Transverse colon (tissue), 4 donors: ENCODE data around the gene MAP4K4. TPM values are rescaled to one million over a fixed set of nuclear protein-coding genes. Genes with fewer than 3 reads are reported as not detected.

Experiments
- DNase-seq: peaks from one replicate; pipeline ENCODE4 v3.0.0-alpha.2; 2019
- H3K27ac ChIP-seq, 4 donors: fragments of 200-600 bp; sonication (generic); 2 replicates each; pipeline ENCODE4 v1.5.1; 2016 to 2018; ENCODE audit warnings: inconsistent platforms in 4 of 4
- H3K27me3 ChIP-seq: fragments of 200-600 bp; sonication (generic); 2 replicates; pipeline ENCODE4 v1.5.1; 2017; ENCODE audit warnings: inconsistent platforms
- H3K36me3 ChIP-seq, 4 donors: fragments of 200-600 bp; sonication (generic); 2 replicates each; pipeline ENCODE4 v1.5.1; 2017 to 2019; ENCODE audit warnings: inconsistent platforms in 4 of 4
- H3K4me1 ChIP-seq, 4 donors: fragments of 200-600 bp; sonication (generic); 2 replicates each; pipeline ENCODE4 v1.5.1; 2017 to 2020; ENCODE audit warnings: inconsistent platforms in 4 of 4
- H3K4me3 ChIP-seq, 4 donors: fragments of 200-600 bp; sonication (generic); 1 replicate in 1 of 4; 2 replicates in 3 of 4; pipeline versions ENCODE4 v1.5.1 to v1.6.1; 2017 to 2019; ENCODE audit warnings: inconsistent platforms in 4 of 4
- H3K9me3 ChIP-seq, 2 donors: fragments of 200-600 bp; sonication (generic); 2 replicates each; pipeline ENCODE4 v1.5.1; 2017 to 2019; ENCODE audit warnings: inconsistent platforms in 2 of 2
- EP300 ChIP-seq: sonication (generic); formaldehyde crosslinking; IDR thresholded peaks from one replicate; pipeline ENCODE4 v1.6.1; 2017; ENCODE audit warnings: antibody characterized with exemption, low read depth
- POLR2A ChIP-seq: fragments of 450-650 bp; IDR thresholded peaks from one replicate; pipeline ENCODE4 v1.6.1; 2016; ENCODE audit warnings: antibody characterized with exemption, mild to moderate bottlenecking, moderate library complexity
- POLR2AphosphoS5 ChIP-seq, 3 donors: sonication (generic); formaldehyde crosslinking; IDR thresholded peaks; one replicate each; pipeline ENCODE4 v1.6.1; 2016; ENCODE audit warnings: antibody characterized with exemption in 3 of 3
- WGBS, 2 donors: methylation state at CpG; one replicate each; pipeline ENCODE4 v1.1.5; 2018; ENCODE audit warnings: low coverage in 1 of 2; 5-methylcytosine and 5-hydroxymethylcytosine counted together
- in situ Hi-C, 4 donors: fragments of 200-750 bp; cut with MboI; loops; one replicate each; pipeline versions ENCODE4 v1.15.0 to v1.15.1; 2017; ENCODE audit warnings: low sequenced_read_pairs in 3 of 4, low pct_ligation_motif_present in 1 of 4, low pct_unique_long_range_greater_than_20kb in 1 of 4
- intact Hi-C: fragments of 100-400 bp; cut with DNase I; formaldehyde crosslinking; loops from one replicate; pipeline ENCODE4 v1.15.1; 2023; ENCODE audit warnings: low total_unique reads
- total RNA-seq, 4 donors: library from RNA; depleted of rRNA; stranded (reverse); fragments of >200 nt; gene quantifications; one replicate each; pipeline ENCODE4 v1.1.0, GENCODE V29; 2016
- TF ChIP-seq, protein P1 (sequence below), 5 experiments: fragments of 200-600 bp in 3 of 5; fragments of 450-650 bp in 2 of 5; sonication (generic) in 3 of 5; IDR thresholded peaks; 1 replicate in 2 of 5; 2 replicates in 3 of 5; pipeline ENCODE4 v1.5.1; 2016 to 2017; ENCODE audit warnings: antibody characterized with exemption in 5 of 5, inconsistent platforms in 3 of 5, mild to moderate bottlenecking in 2 of 5, moderate library complexity in 1 of 5

The MAP4K4 gene
- total RNA-seq, 4 donors from 2014 or later = 20.3 to 42.3 (median 29.6) TPM

GRCh38 chr2:101870444-101870843, 172.9 kb downstream of the MAP4K4 start:
- peaks cover 0 to 50% (median 24%) of the 10 kb centered on the region in 4 donors for H3K36me3 ChIP-seq

DNA sequence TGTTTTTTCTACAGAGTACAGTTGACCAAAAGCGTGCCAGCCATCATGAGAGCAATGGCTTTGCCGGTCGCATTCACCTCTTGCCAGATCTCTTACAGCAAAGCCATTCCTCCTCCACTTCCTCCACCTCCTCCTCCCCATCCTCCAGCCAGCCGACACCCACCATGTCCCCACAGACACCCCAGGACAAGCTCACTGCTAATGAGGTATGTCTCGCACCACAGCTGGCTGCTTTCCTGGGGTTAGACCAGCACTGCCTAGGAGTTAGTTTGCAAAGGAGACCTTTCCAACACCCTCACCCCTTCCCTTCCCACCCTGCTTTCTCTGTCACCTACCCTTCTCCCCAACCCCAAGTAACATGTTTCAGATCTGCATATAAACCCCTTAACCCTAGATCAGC, 174.0 kb downstream of the MAP4K4 start:
- in situ Hi-C loops = no loop called here
- TF ChIP-seq POLR2AphosphoS5 (IDR thresholded peaks at IDR 0.05) = no peak
- TF ChIP-seq EP300 = no peak
- TF ChIP-seq, protein P1, sequence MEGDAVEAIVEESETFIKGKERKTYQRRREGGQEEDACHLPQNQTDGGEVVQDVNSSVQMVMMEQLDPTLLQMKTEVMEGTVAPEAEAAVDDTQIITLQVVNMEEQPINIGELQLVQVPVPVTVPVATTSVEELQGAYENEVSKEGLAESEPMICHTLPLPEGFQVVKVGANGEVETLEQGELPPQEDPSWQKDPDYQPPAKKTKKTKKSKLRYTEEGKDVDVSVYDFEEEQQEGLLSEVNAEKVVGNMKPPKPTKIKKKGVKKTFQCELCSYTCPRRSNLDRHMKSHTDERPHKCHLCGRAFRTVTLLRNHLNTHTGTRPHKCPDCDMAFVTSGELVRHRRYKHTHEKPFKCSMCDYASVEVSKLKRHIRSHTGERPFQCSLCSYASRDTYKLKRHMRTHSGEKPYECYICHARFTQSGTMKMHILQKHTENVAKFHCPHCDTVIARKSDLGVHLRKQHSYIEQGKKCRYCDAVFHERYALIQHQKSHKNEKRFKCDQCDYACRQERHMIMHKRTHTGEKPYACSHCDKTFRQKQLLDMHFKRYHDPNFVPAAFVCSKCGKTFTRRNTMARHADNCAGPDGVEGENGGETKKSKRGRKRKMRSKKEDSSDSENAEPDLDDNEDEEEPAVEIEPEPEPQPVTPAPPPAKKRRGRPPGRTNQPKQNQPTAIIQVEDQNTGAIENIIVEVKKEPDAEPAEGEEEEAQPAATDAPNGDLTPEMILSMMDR (IDR thresholded peaks at IDR 0.05) = no peak
- WGBS, 2 donors = 67 to 94% methylated on average over 1 to 5 of the region's 5 CpGs

More at GRCh38 chr2:101870444-101870843, 172.9 kb downstream of the MAP4K4 start:
- intact Hi-C loops = no loop called here
- H3K27ac ChIP-seq = no peak overlapping the region
- H3K4me1 ChIP-seq = no peaks in the 10 kb centered on the region
- no peaks in the 10 kb centered on the region for H3K27me3 ChIP-seq
- no peaks in the 10 kb centered on the region for H3K9me3 ChIP-seq
- no peak overlapping the region for H3K4me3 ChIP-seq
- DNase-seq = no peak
- TF ChIP-seq POLR2A = no peak
- no peak for TF ChIP-seq POLR2AphosphoS5 (IDR thresholded peaks at IDR 0.05)
- TF ChIP-seq EP300 = no peak
- TF ChIP-seq, protein P1 (IDR thresholded peaks at IDR 0.05) = no peak
- WGBS, 2 donors = 95 to 100% methylated on average over 3 to 11 of the region's 11 CpGs
- in situ Hi-C loops = no loop called here

DNA sequence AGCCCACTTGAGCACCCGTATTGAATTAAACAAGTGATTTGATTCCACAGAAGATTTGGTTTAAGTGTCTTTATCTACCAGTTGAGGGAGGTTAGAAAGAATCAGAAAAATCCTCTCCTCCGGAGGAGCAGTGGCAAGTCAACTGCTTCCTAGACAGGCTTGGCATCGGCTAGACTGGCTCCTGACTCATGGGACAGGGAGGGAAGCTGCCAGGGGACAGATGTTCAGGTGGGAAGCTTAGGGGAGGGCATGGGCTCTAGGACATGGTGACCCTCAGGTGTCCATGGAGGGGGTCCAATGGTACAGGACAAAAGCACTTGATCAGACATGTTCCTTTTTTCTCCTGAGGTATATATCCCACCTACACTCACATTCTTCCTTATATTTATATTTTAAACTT, 175.0 kb downstream of the MAP4K4 start:
- DNase-seq = no peak
- H3K4me3 ChIP-seq = no peak overlapping the region
- intact Hi-C loops = no loop called here
- no peaks in the 10 kb centered on the region for H3K4me1 ChIP-seq
- peaks cover 0 to 41% (median 18%) of the 10 kb centered on the region in 4 donors for H3K36me3 ChIP-seq
- no peaks in the 10 kb centered on the region for H3K27me3 ChIP-seq
- TF ChIP-seq POLR2A (no peak), EP300 (no peak), POLR2AphosphoS5 (IDR thresholded peaks at IDR 0.05) (no peak)
- TF ChIP-seq, protein P1 (IDR thresholded peaks at IDR 0.05) = no peak
- H3K9me3 ChIP-seq = no peaks in the 10 kb centered on the region
- WGBS, 2 donors = 87 to 94% methylated on average over 3 of the region's 3 CpGs
- no peak overlapping the region for H3K27ac ChIP-seq
- in situ Hi-C loops = no loop called here

More for the DNA sequence above, 174.0 kb downstream of the MAP4K4 start:
- Histone ChIP-seq H3K27ac (no peak overlapping the region), H3K4me1 (no peaks in the 10 kb centered on the region), H3K9me3 (no peaks in the 10 kb centered on the region), H3K27me3 (no peaks in the 10 kb centered on the region), H3K36me3 (peaks cover 0 to 48% (median 23%) of the 10 kb centered on the region in 4 donors), H3K4me3 (no peak overlapping the region)
- no peak for DNase-seq
- intact Hi-C loops = no loop called here

- no peaks in the 10 kb centered on the region for H3K9me3 ChIP-seq
- no peak for TF ChIP-seq EP300
- TF ChIP-seq, protein P1 (IDR thresholded peaks at IDR 0.05) = peak in 2 of 5 experiments; percentile 9
- 89 to 90% methylated on average over 1 to 3 of the region's 3 CpGs for WGBS, 2 donors
- H3K36me3 ChIP-seq = peaks cover 0 to 38% (median 18%) of the 10 kb centered on the region in 4 donors
- intact Hi-C loops = no loop called here
- DNase-seq = no peak
- no peaks in the 10 kb centered on the region for H3K27me3 ChIP-seq
- H3K4me1 ChIP-seq = no peaks in the 10 kb centered on the region
- no peak overlapping the region for H3K27ac ChIP-seq
- no peak overlapping the region for H3K4me3 ChIP-seq
- in situ Hi-C loops = no loop called here
These were observed 176.0 kb downstream of the MAP4K4 start for GRCh38 chr2:101873543-101873942.
